WTC11 (cell line): Measurements from ENCODE around the gene MOB1B. TPM values are rescaled to one million over a fixed set of nuclear protein-coding genes. Genes with fewer than 3 reads are reported as not detected.

ENCODE experiments used
- ATAC-seq: fragments of 200-7000 bp; cut with Tn5 transposase; 2 replicates; pipeline ENCODE4 v1.10.0; 2021; ENCODE audit warnings: mild to moderate bottlenecking, moderate library complexity
- CTCF ChIA-PET: fragments of 300-600 bp; sonication (Branson Sonifier 250); formaldehyde crosslinking; loops from one replicate; lab custom pipeline; 2021; ENCODE audit warnings: antibody characterized with exemption; lab: Charles Lee
- POLR2A ChIA-PET: fragments of 350-600 bp; sonication (Branson Sonifier 250); formaldehyde crosslinking; loops from one replicate; lab custom pipeline; 2021; ENCODE audit warnings: antibody characterized with exemption; lab: Charles Lee
- DNase-seq: peaks from one replicate; pipeline ENCODE4 v3.0.0; 2021; ENCODE audit warnings: low spot score
- H3K27ac Mint-ChIP-seq: 2 replicates; pipeline ENCODE4 v1.8.0; 2021; ENCODE audit warnings: mixed read lengths
- H3K27me3 Mint-ChIP-seq: 2 replicates; pipeline ENCODE4 v1.8.0; 2021; ENCODE audit warnings: low read depth, mild to moderate bottlenecking, moderate library complexity, mixed read lengths
- H3K36me3 Mint-ChIP-seq: 2 replicates; pipeline ENCODE4 v1.8.0; 2021; ENCODE audit warnings: mixed read lengths
- H3K4me1 Mint-ChIP-seq: 2 replicates; pipeline ENCODE4 v1.8.0; 2022; ENCODE audit warnings: mixed read lengths
- H3K4me3 Mint-ChIP-seq: 2 replicates; pipeline ENCODE4 v1.8.0; 2021; ENCODE audit warnings: mild to moderate bottlenecking, moderate library complexity, mixed read lengths
- H3K9me3 Mint-ChIP-seq: 2 replicates; pipeline ENCODE4 v1.8.0; 2021; ENCODE audit warnings: mixed read lengths
- CBFB ChIP-seq: sonication (generic); formaldehyde crosslinking; IDR thresholded peaks from 2 replicates; pipeline ENCODE4 v1.8.1; 2022; ENCODE audit warnings: mild to moderate bottlenecking, low read depth, missing genetic modification reagents
- MXD4 ChIP-seq: fragments of 250-450 bp; sonication (Bioruptor Pico); IDR thresholded peaks from 2 replicates; pipeline ENCODE4 v1.8.0; 2021; ENCODE audit warnings: mild to moderate bottlenecking, moderate library complexity, borderline replicate concordance
- MYBL2 ChIP-seq: sonication (generic); formaldehyde crosslinking; IDR thresholded peaks from 2 replicates; pipeline ENCODE4 v1.8.1; 2023; ENCODE audit warnings: mild to moderate bottlenecking, moderate library complexity, missing genetic modification reagents
- NR3C1 ChIP-seq: sonication (generic); formaldehyde crosslinking; conservative IDR thresholded peaks from 2 replicates; pipeline ENCODE4 v1.8.1; 2023; ENCODE audit warnings: low read depth, mild to moderate bottlenecking, missing genetic modification reagents
- PREB ChIP-seq: sonication (generic); formaldehyde crosslinking; IDR thresholded peaks from 2 replicates; pipeline ENCODE4 v1.8.1; 2022; ENCODE audit warnings: mild to moderate bottlenecking, missing genetic modification reagents, moderate library complexity, borderline replicate concordance
- SMAD3 ChIP-seq: sonication (generic); formaldehyde crosslinking; IDR thresholded peaks from 2 replicates; pipeline ENCODE4 v1.8.0; 2022; ENCODE audit warnings: missing genetic modification reagents, mild to moderate bottlenecking, borderline replicate concordance
- SOX15 ChIP-seq: fragments of 250-450 bp; sonication (Bioruptor Pico); IDR thresholded peaks from 2 replicates; pipeline ENCODE4 v1.9.0; 2021; ENCODE audit warnings: mild to moderate bottlenecking
- TEAD4 ChIP-seq: sonication (generic); formaldehyde crosslinking; IDR thresholded peaks from 2 replicates; pipeline ENCODE4 v1.8.0; 2022; ENCODE audit warnings: mild to moderate bottlenecking, missing genetic modification reagents
- TP53 ChIP-seq: sonication (generic); formaldehyde crosslinking; IDR thresholded peaks from 2 replicates; pipeline ENCODE4 v1.8.1; 2023; ENCODE audit warnings: mild to moderate bottlenecking, missing genetic modification reagents
- ZNF232 ChIP-seq: sonication (generic); formaldehyde crosslinking; IDR thresholded peaks from 2 replicates; pipeline ENCODE4 v1.8.0; 2022; ENCODE audit warnings: mild to moderate bottlenecking, missing genetic modification reagents
- ZNF512 ChIP-seq: sonication (generic); formaldehyde crosslinking; IDR thresholded peaks from 2 replicates; pipeline ENCODE4 v1.8.1; 2022; ENCODE audit warnings: missing genetic modification reagents, borderline replicate concordance
- ZNF532 ChIP-seq: fragments of 250-450 bp; sonication (Bioruptor Pico); IDR thresholded peaks from 2 replicates; pipeline ENCODE4 v1.9.0; 2021; ENCODE audit warnings: mild to moderate bottlenecking, borderline replicate concordance
- total RNA-seq: library from RNA; stranded (reverse); gene quantifications from 3 replicates; pipeline ENCODE4 v1.2.3, GENCODE V29; 2021
- TF ChIP-seq, protein P1 (sequence below): sonication (generic); formaldehyde crosslinking; IDR thresholded peaks from 2 replicates; pipeline ENCODE4 v1.8.1; 2022; ENCODE audit warnings: low read depth, mild to moderate bottlenecking, moderate library complexity, missing genetic modification reagents, borderline replicate concordance

Gene MOB1B
- total RNA-seq, 1 experiment from 2014 or later, result 28.0 TPM

DNA sequence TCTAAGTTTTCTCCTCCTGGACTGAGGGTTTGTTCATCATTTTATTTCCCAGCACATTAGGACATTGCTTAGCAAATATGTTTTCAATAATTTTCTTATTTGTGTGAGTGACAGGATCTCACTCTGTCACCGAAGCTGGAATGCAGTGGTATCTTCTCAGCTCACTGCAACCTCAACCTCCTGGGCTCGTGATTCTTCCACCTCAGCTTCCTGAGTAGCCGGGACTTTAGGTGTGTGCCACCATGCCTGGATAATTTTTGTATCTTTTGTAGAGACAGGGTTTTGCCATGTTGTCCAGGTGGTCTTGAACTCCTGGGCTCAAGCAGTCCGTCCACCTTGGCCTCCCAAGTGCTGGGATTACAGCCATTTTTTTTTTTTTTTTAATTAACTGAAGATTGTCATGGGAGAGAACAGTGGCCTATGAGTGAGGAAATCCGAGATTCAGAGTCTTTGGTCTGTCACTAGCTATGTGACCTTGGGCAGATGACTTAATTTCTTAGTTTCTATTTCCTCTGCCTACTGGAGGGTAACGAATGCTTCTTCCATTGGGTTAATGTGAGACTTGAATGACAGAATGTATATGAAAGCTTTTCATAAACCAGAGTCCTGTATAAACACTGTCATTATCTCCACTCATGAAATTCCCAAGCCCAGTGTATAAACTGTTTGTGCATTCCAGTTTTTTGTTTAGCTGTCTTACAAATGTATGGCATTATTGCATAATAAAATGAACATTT lies 23.9 kb downstream of the MOB1B start:
- DNase-seq (no peak), ATAC-seq (no peak)
- peaks cover 6% of the 10 kb centered on the region; the same call in 1 of the 2 replicates for H3K9me3 Mint-ChIP-seq
- no peak for TF ChIP-seq SMAD3 (CRISPR knock-in tag)
- no peak for TF ChIP-seq TP53 (CRISPR knock-in tag)
- TF ChIP-seq, protein P1, sequence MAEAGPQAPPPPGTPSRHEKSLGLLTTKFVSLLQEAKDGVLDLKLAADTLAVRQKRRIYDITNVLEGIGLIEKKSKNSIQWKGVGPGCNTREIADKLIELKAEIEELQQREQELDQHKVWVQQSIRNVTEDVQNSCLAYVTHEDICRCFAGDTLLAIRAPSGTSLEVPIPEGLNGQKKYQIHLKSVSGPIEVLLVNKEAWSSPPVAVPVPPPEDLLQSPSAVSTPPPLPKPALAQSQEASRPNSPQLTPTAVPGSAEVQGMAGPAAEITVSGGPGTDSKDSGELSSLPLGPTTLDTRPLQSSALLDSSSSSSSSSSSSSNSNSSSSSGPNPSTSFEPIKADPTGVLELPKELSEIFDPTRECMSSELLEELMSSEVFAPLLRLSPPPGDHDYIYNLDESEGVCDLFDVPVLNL, result no peak
- no peak for TF ChIP-seq ZNF232 (CRISPR knock-in tag)
- no peak for TF ChIP-seq TEAD4
- no peak for TF ChIP-seq PREB
- TF ChIP-seq ZNF512, result no peak
- no peak for TF ChIP-seq NR3C1 (CRISPR knock-in tag)
- TF ChIP-seq CBFB (CRISPR knock-in tag), result no peak
- H3K27me3 Mint-ChIP-seq, result no peaks in the 10 kb centered on the region
- H3K4me3 Mint-ChIP-seq, result no peak overlapping the region
- H3K4me1 Mint-ChIP-seq, result peaks cover 64% of the 10 kb centered on the region
- ChIA-PET POLR2A (no interaction called here), CTCF (interaction anchor here (1.1 kb wide), 1 partner anchor 84 kb away, joined by 4 read pairs; no protein-coding TSS in a partner anchor)
- peak overlapping the region; percentile 85 for H3K27ac Mint-ChIP-seq
- peaks cover 8% of the 10 kb centered on the region for H3K36me3 Mint-ChIP-seq

DNA sequence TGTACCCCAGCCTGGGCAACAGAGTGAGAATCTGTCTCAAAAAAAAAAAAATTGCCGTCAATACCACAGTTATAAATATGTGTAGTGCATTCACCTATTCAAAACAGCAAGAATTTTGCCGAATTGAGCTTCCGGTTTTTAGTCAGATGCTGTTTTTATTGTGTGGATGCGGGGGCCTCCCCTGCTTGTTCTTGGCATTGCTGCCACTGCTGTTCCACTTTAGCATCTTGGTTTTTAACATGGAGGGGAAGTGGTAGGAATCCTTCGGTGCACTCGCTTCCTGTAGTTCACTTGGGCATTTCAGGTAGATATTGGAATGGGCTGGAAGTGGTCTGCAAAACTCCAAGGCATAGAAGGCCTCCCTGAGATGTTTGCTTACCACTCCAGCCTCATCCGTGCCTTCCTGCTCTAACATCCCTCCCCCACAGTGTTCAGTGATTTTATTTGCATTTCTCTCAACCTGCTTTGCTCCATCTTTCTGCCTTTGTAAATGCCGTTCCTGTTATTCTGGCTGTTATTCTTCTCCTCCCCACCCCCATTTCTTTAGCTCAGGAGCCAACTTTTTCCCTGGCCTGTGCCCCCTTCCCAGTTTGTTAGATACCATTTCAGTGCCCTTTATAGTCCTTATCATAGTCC lies 25.5 kb downstream of the MOB1B start:
- no peak for TF ChIP-seq MXD4 (CRISPR knock-in tag)
- no peak for TF ChIP-seq MYBL2 (CRISPR knock-in tag)
- no peak for TF ChIP-seq SOX15
- TF ChIP-seq ZNF532, result no peak
- TF ChIP-seq, all 79 proteins: peak for 0
- peaks cover 4% of the 10 kb centered on the region; the same call in 1 of the 2 replicates for H3K36me3 Mint-ChIP-seq
- no peak overlapping the region for H3K4me3 Mint-ChIP-seq
- DNase-seq, result no peak
- 0 out of 2 replicates have a peak, but pooled peaks cover 4% of the 10 kb centered on the region for H3K9me3 Mint-ChIP-seq
- H3K27ac Mint-ChIP-seq, result peak overlapping the region; percentile 39
- ChIA-PET CTCF (no interaction called here), POLR2A (no interaction called here)
- no peaks in the 10 kb centered on the region for H3K27me3 Mint-ChIP-seq
- ATAC-seq, result no peak
- H3K4me1 Mint-ChIP-seq, result peaks cover 56% of the 10 kb centered on the region
